HEK293T (cell line): Measurements from ENCODE around the gene C20orf204.
A peak's percentile ranks its signal among the peaks of the same experiment; 100 is the strongest.

Source experiments
- CTCF ChIA-PET: fragments of 350-600 bp; formaldehyde crosslinking; extraction: SDS; loops from one replicate; lab custom pipeline; 2021; ENCODE audit warnings: antibody characterized with exemption, inconsistent platforms; lab: Yijun Ruan, JAX
- POLR2A ChIA-PET: fragments of 350-600 bp; formaldehyde crosslinking; extraction: SDS; loops from one replicate; lab custom pipeline; 2020; ENCODE audit warnings: antibody characterized with exemption, inconsistent platforms; lab: Yijun Ruan, JAX
- DNase-seq: peaks from one replicate; pipeline ENCODE4 v3.0.0; 2012; ENCODE audit warnings: mixed read lengths; ENCODE audit errors: extremely low spot score
- ARNT ChIP-seq: fragments of 450-650 bp; IDR thresholded peaks from 2 replicates; pipeline ENCODE4 v1.6.1; 2017; ENCODE audit warnings: mild to moderate bottlenecking
- BHLHE40 ChIP-seq: fragments of 450-650 bp; IDR thresholded peaks from 2 replicates; pipeline ENCODE4 v1.6.1; 2016; ENCODE audit warnings: mild to moderate bottlenecking, moderate library complexity, borderline replicate concordance
- CTBP1 ChIP-seq: fragments of 450-650 bp; IDR thresholded peaks from 2 replicates; pipeline ENCODE4 v1.6.1; 2016; ENCODE audit warnings: borderline replicate concordance
- ELF4 ChIP-seq: fragments of 450-650 bp; IDR thresholded peaks from 2 replicates; pipeline ENCODE4 v1.6.1; 2017; ENCODE audit warnings: antibody characterized with exemption
- FOXA1 ChIP-seq: fragments of 450-650 bp; IDR thresholded peaks from 2 replicates; pipeline ENCODE4 v1.6.1; 2016; ENCODE audit warnings: mild to moderate bottlenecking
- FOXK2 ChIP-seq: fragments of 450-650 bp; IDR thresholded peaks from 2 replicates; pipeline ENCODE4 v1.6.1; 2016; ENCODE audit warnings: mild to moderate bottlenecking
- FOXM1 ChIP-seq: fragments of 450-650 bp; IDR thresholded peaks from 2 replicates; pipeline ENCODE4 v1.6.1; 2017; ENCODE audit warnings: mild to moderate bottlenecking, borderline replicate concordance
- HDGF ChIP-seq: fragments of 450-650 bp; IDR thresholded peaks from 2 replicates; pipeline ENCODE4 v1.6.1; 2017; ENCODE audit warnings: antibody characterized with exemption, borderline replicate concordance
- L3MBTL2 ChIP-seq: fragments of 450-650 bp; conservative IDR thresholded peaks from 2 replicates; pipeline ENCODE4 v1.6.1; 2016; ENCODE audit warnings: mild to moderate bottlenecking
- LEF1 ChIP-seq: fragments of 450-650 bp; IDR thresholded peaks from 2 replicates; pipeline ENCODE4 v1.6.1; 2017; ENCODE audit warnings: mild to moderate bottlenecking, borderline replicate concordance
- NFRKB ChIP-seq: fragments of 450-650 bp; IDR thresholded peaks from 2 replicates; pipeline ENCODE4 v1.6.1; 2016; ENCODE audit warnings: mild to moderate bottlenecking, moderate library complexity
- PKNOX1 ChIP-seq: fragments of 450-650 bp; IDR thresholded peaks from 2 replicates; pipeline ENCODE4 v1.6.1; 2016
- SP1 ChIP-seq: fragments of 450-650 bp; IDR thresholded peaks from 2 replicates; pipeline ENCODE4 v1.6.1; 2017
- SUZ12 ChIP-seq: fragments of 450-650 bp; IDR thresholded peaks from 2 replicates; pipeline ENCODE4 v1.6.1; 2016; ENCODE audit warnings: mild to moderate bottlenecking
- TARDBP ChIP-seq: fragments of 450-650 bp; IDR thresholded peaks from 2 replicates; pipeline ENCODE4 v1.6.1; 2016
- ZNF384 ChIP-seq: fragments of 450-650 bp; IDR thresholded peaks from 2 replicates; pipeline ENCODE4 v1.6.1; 2016

Gene C20orf204

DNA sequence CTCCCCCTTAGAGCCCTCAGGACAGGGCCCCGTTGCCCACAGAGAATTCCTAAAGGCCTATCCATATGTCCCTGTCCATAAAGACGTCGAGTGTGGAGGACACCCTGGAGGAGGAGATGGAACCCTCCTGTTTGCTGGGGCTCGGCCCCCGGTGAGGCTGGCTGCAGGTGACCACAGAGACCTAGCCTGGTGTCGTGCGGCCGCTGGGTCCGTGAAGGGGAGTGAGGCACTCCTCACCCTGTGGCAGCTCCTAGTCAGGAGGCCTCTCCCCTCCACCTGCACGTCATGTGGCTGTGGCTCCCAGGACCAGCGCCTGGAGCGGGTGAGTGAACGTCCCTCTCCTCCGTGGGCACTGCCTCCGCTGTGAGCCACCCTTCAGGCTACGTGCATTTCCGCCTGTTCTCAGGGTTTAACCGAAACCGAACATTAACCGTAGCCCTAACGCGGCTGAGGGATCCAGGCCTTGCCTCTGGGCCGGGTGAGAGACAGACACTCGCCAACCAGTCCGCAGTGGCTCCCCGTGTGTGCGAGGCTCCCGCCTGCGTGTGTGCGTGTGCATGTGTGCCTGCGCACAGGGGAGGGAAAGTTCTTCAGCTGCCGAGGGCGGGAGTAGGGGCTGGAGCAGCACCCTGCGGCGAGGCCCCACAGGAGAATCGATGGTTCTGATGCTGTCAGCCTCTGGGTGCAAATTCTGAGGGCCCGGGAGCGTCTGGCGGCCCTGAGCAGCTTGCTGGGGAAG, 21.1 kb downstream of the C20orf204 start:
- CTCF ChIA-PET, result interaction anchor here (0.6 to 2.2 kb wide), 5 partner anchors 19 to 1469 kb away, joined by 3 to 10 read pairs (median 3); no protein-coding TSS in a partner anchor
- TF ChIP-seq BHLHE40 (no peak), ZNF384 (no peak), SP1 (no peak), LEF1 (no peak), ARNT (no peak), NFRKB (no peak), FOXA1 (no peak), SUZ12 (no peak), FOXK2 (no peak), PKNOX1 (no peak), ELF4 (no peak), L3MBTL2 (no peak), TARDBP (no peak), FOXM1 (no peak), HDGF (no peak), CTBP1 (no peak)
- DNase-seq, result no peak
- POLR2A ChIA-PET, result no interaction called here

GRCh38 chr20:64057628-64058498, 21.9 kb downstream of the C20orf204 start:
- TF ChIP-seq FOXK2, result no peak
- peak; percentile 86 for DNase-seq
- ChIA-PET CTCF (interaction anchor here (0.6 to 2.2 kb wide), 5 partner anchors 19 to 1470 kb away, joined by 3 to 10 read pairs (median 3); no protein-coding TSS in a partner anchor), POLR2A (no interaction called here)

DNA sequence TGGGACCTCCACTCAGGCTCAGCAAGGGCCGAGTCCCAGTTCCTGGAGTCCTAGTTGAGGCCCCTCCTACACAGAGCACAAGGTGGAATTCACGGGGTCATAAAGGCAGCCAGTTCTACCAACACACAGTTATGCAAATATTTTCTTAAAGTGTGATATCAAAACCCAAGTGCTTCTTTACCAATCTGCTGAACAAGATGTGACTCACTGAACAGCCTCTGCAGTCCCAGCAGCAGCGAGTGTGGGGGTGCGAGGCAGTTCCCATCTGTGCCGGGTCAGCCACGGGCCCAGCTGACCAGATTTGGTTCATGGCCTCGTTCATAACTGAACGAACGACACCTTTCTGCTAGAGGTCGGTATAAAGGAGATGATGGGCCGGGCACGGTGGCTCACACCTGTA, 22.6 kb downstream of the C20orf204 start:
- CTCF ChIA-PET, result no interaction called here
- TF ChIP-seq L3MBTL2 (no peak), LEF1 (no peak), PKNOX1 (no peak), CTBP1 (no peak), FOXK2 (no peak), HDGF (no peak), FOXA1 (no peak)
- POLR2A ChIA-PET, result no interaction called here
- DNase-seq, result no peak

GRCh38 chr20:64062276-64062595, 26.3 kb downstream of the C20orf204 start:
- ChIA-PET POLR2A (interaction anchor here (0.6 to 1.9 kb wide), 18 partner anchors 9 to 94 kb away, joined by 3 to 38 read pairs (median 4); partner anchors contain the start of genes OPRL1 and RGS19), CTCF (interaction anchor here (0.8 to 1.4 kb wide), 2 partner anchors 23 to 82 kb away, joined by 5 read pairs; partner anchors contain the start of gene PRPF6)
- TF ChIP-seq ELF4 (no peak), NFRKB (no peak), CTBP1 (no peak), ARNT (no peak), SP1 (no peak), FOXK2 (no peak), TARDBP (no peak), HDGF (no peak), FOXM1 (no peak), L3MBTL2 (no peak), ZNF384 (no peak), SUZ12 (no peak), BHLHE40 (no peak), LEF1 (no peak), FOXA1 (no peak), PKNOX1 (no peak)
- no peak for DNase-seq

DNA sequence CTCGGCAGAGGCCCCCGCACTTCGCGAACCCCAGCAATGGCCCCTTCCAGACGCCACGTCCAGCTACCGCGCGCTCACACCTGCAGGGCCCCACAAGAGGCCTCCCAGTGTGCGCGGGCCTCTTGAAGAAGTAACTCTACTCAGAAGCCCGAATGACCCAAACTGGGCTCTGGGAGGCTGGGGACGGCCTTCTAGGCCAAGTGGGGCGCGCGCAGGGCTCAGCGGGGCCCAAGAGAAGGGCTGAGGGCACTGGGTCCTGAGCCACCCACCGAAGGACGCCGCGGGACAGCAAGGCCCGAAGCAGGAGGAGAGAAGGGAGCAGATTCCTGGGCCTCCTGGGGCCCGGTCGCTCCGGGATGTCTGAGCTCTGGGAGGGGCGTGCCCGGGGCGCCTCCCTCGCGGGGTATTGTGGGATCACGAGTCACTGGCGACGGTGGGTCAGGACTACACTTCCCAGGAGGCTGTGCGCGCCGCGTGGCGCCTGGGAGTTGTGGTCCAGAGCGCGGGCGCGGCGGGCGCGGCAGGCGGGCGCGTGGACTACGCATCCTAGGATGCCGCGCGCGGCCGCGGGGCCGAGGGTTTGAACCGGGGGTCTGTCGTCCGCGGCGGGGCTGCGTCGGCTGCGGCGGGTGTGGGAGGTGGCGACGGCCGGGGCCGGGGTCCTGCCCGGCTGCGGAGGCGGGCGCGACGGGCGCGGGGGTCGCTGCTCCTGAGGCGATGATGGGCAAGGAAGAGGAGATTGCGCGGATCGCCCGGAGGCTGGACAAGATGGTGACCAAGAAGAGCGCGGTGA, 26.8 kb downstream of the C20orf204 start, which contains the start of gene TCEA2:
Gene TCEA2, plus strand, starts transcription at position 603 of the 793 bp plus-strand sequence. Its CDS starts 115 bp downstream, at position 718.
- ChIA-PET CTCF (interaction anchor here (0.8 to 1.4 kb wide), 2 partner anchors 24 to 82 kb away, joined by 5 read pairs; partner anchors contain the start of gene PRPF6), POLR2A (interaction anchor here (0.6 to 1.9 kb wide), 23 partner anchors 9 to 93 kb away, joined by 3 to 38 read pairs (median 4); partner anchors contain the start of genes OPRL1, RGS19 and SAMD10)
- no peak for TF ChIP-seq BHLHE40
- peak; percentile 73; the same call in 1 of the 2 replicates for TF ChIP-seq ELF4
- peak; percentile 95 for DNase-seq
